Neural cell (in vitro differentiated cells): ENCODE data around the gene URB2.

Source experiments
- EP300 ChIP-seq: fragments of 450-650 bp; conservative IDR thresholded peaks from 2 replicates; pipeline ENCODE4 v1.6.1; 2014; ENCODE audit warnings: antibody characterized with exemption, mild to moderate bottlenecking, moderate library complexity; ENCODE audit not compliant: poor library complexity, severe bottlenecking
- POLR2AphosphoS5 ChIP-seq: IDR thresholded peaks from 2 replicates; pipeline ENCODE4 v1.6.1; 2012
- TF ChIP-seq, protein P1 (sequence below): fragments of 450-650 bp; IDR thresholded peaks from 2 replicates; pipeline ENCODE4 v1.5.1; 2014; ENCODE audit warnings: antibody characterized with exemption, mild to moderate bottlenecking, moderate library complexity; ENCODE audit not compliant: poor library complexity, severe bottlenecking

DNA sequence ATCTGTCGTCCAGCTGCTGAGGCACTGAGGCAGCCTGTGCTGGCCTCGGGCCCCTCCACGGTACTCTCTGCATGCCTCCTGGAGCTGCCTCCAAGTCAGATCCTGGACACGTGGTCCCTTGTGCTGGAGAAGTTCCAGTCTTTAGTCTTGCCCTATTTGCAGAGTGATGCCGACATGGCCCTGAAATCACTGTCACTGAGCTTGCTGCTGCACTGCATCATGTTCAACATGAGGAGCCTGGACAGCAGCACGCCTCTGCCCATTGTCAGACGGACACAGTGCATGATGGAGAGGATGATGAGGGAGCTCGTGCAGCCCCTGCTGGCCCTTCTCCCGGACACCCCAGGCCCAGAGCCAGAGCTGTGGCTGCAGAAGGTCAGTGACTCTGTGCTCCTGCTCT, 10.0 kb downstream of the URB2 start:
- TF ChIP-seq, protein P1, sequence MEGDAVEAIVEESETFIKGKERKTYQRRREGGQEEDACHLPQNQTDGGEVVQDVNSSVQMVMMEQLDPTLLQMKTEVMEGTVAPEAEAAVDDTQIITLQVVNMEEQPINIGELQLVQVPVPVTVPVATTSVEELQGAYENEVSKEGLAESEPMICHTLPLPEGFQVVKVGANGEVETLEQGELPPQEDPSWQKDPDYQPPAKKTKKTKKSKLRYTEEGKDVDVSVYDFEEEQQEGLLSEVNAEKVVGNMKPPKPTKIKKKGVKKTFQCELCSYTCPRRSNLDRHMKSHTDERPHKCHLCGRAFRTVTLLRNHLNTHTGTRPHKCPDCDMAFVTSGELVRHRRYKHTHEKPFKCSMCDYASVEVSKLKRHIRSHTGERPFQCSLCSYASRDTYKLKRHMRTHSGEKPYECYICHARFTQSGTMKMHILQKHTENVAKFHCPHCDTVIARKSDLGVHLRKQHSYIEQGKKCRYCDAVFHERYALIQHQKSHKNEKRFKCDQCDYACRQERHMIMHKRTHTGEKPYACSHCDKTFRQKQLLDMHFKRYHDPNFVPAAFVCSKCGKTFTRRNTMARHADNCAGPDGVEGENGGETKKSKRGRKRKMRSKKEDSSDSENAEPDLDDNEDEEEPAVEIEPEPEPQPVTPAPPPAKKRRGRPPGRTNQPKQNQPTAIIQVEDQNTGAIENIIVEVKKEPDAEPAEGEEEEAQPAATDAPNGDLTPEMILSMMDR = no peak
- TF ChIP-seq POLR2AphosphoS5 = no peak
- no peak for TF ChIP-seq EP300
